LNCaP clone FGC (cell line): ENCODE data around the gene ZNF79.

Experiments used
- DNase-seq: peaks from one replicate; pipeline ENCODE4 v3.0.0-alpha.2; 2011; ENCODE audit warnings: low read depth
- H3K4me3 ChIP-seq: 2 replicates; pipeline ENCODE4 v1.5.1; 2011; ENCODE audit warnings: mild to moderate bottlenecking, low read depth, low read length, control low read depth
- TF ChIP-seq, protein P1 (sequence below): IDR thresholded peaks from 2 replicates; pipeline ENCODE4 v1.5.1; 2012; ENCODE audit warnings: mild to moderate bottlenecking; ENCODE audit not compliant: control insufficient read depth, insufficient read depth; ENCODE audit errors: extremely low read depth

ZNF79 gene

DNA sequence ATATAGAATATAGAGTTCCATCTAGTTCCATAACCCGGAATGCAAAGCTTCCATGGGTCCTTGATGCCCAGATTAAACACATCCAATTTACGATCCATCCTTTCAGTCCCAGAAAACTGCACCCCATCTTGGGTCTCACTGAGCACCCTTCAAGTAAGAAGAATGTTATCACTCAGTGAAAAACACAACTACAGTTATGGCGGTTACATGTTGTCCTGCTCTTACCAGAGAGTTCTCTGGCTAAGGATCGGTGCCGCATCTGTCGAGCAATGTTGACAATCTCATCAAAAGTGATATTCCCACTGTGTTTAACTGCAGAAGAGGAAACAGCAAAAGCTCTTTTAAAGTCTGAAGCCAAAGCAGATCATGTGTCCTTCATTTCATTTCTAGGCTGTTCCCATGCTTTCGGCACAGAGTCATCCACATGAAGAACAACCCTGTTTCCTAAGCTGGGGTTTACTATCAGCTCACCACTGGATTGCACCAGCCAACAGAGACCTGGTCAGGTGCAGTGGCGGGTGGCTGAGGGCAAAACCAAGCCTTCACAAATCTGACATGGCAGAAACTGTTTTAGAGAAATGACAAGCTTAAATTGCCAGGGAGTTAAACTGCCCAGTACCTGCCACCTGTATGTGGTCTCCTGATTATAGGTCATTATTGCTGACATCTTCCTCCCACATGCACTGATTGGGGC lies 24.1 kb downstream of the ZNF79 start:
- no peak for DNase-seq
- no peak overlapping the region for H3K4me3 ChIP-seq

DNA sequence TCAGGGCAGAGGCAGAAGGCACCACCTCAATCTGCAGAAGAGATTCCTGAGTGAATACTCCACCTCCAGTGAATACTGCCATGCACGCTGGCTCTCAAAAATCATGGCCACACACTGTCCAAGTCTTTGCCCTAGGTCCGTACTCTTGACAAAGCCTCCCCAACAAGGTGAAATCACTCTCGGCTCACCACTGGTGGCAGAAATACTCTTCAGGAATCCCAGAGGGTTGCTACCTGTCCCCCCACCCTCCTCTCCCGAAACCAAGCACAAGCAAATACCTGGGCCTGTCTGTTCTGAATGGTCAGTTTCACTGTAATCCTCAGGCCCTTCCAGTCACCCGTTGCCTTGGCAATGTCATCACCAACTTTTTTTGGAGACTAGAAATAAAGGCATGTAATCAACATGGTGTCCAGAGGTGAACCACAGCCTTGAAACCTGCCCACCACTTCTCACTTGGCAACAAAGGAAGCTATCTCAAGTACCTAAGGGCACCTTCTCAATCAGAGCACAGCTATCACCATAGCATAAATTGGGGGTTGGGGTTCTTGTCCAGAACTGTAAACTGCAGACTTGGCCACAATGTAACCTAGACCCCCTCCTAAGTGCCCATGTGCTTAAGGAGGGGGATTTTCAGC lies 25.3 kb downstream of the ZNF79 start:
- no peak for DNase-seq
- peak overlapping the region; percentile 81 for H3K4me3 ChIP-seq
- TF ChIP-seq, protein P1, sequence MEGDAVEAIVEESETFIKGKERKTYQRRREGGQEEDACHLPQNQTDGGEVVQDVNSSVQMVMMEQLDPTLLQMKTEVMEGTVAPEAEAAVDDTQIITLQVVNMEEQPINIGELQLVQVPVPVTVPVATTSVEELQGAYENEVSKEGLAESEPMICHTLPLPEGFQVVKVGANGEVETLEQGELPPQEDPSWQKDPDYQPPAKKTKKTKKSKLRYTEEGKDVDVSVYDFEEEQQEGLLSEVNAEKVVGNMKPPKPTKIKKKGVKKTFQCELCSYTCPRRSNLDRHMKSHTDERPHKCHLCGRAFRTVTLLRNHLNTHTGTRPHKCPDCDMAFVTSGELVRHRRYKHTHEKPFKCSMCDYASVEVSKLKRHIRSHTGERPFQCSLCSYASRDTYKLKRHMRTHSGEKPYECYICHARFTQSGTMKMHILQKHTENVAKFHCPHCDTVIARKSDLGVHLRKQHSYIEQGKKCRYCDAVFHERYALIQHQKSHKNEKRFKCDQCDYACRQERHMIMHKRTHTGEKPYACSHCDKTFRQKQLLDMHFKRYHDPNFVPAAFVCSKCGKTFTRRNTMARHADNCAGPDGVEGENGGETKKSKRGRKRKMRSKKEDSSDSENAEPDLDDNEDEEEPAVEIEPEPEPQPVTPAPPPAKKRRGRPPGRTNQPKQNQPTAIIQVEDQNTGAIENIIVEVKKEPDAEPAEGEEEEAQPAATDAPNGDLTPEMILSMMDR = no peak

More for the DNA sequence above, 24.1 kb downstream of the ZNF79 start:
- TF ChIP-seq, protein P1 = no peak

DNA sequence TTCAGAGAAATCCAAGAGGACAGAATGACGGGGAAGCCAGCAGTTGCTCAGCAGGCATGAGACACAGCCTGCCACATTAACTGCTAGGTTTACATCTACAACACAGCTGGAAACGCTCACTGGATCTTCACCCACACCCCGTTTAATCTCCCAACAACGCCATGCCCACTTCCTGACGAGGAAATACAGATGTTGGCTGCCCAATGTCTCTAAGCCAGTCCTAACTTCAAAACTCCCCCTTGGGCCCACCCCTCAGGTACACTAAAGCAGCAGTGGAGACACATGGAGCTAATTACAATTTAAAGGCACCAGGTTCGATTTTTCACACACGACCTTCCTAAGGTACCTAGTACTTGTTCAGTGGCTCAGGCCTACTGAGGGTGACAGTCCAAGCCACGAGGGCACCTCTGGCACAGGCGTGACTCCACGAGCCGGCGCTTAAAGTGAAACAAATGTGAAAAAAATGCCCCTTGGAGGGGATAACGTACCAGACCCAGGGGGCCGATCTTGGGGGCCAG lies 26.1 kb downstream of the ZNF79 start:
- TF ChIP-seq, protein P1 = no peak
- peak overlapping the region; percentile 81 for H3K4me3 ChIP-seq
- DNase-seq = no peak

DNA sequence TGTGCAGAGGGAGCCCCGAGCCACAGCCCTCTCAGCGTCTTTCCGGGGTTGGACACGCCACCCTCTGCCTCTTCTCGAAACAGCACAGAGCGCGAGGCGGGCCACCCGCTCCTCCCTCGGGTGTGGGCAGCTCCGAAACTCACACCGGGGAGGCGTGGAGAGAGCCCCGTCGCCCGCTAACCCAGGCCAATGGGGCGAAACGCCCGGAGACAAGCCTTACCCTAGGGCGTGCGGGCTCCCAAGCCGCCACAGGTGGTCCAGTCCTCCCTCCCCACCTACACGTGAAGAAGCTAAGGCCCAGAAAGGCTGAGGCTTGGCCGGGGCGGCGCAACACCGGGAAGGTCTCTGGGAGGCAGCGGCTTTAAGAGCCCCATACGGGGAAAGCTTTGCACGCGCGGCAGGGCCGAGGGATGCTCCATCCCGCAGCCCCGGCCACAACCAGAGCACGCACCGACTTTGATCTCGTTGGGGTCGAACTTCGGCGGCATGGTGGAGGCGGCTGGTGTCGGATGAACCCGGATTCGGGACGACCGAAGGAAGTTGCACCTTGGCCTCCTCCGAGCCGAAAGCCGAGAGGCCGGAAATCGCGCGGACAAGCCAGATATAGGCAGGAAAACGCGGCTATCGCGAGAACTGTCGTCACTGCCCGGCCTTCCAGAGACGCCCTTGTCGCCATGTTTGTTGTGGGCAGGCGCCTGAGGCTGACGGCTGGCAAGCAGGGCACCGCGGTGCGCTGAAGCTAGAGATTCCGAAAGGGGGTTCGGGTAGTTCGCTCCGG lies 26.8 kb downstream of the ZNF79 start, which contains the start of the genes LRSAM1 and RPL12:
Gene LRSAM1 (plus strand): TSS at position 681 of the 778 bp plus-strand sequence. CDS start 3,018 bp downstream, outside the sequence.
Gene RPL12 (minus strand): TSS at position 577 of the 778 bp plus-strand sequence. CDS start 89 bp downstream, at position 488.
- TF ChIP-seq, protein P1 = no peak
- H3K4me3 ChIP-seq = peak within 1 kb of the TSS; percentile 81
- DNase-seq = peak; percentile 85

DNA sequence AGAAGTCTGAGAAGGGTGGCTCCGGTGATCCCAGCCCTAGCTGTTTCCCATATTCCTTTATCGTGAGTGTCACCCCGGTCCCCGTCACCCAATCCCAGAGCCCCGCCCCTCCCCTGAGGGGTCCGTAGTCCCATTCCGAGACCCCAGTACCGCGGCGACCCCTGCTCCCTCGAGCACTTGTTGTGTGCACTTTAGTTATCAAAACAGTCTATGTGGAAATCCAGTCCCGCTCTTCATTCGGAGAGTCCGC lies 27.4 kb downstream of the ZNF79 start:
- no peak for DNase-seq

More for the DNA sequence above, 27.4 kb downstream of the ZNF79 start:
- H3K4me3 ChIP-seq = peak overlapping the region; percentile 81
- TF ChIP-seq, protein P1 = no peak
